Right lobe of liver (tissue), 6 donors: ENCODE results near the gene RPS6KA2. TPM values are rescaled to one million over a fixed set of nuclear protein-coding genes. Genes with fewer than 3 reads are reported as not detected.

Source experiments
- ATAC-seq, 4 donors: fragments of 200-7000 bp; cut with Tn5 transposase; one replicate each; pipeline ENCODE4 v1.9.1; 2020; ENCODE audit warnings: mild to moderate bottlenecking in 4 of 4, moderate library complexity in 4 of 4
- DNase-seq, 3 donors: peaks; one replicate each; pipeline ENCODE4 v3.0.0-alpha.2; 2020
- H3K27ac ChIP-seq, 3 donors: fragments of 200-600 bp; one replicate each; pipeline ENCODE4 v1.8.0; 2022
- H3K27me3 ChIP-seq, 2 donors: fragments of 200-600 bp; one replicate each; pipeline ENCODE4 v1.8.0; 2022
- H3K36me3 ChIP-seq, 4 donors: fragments of 200-600 bp; sonication (generic) in 1 of 4; one replicate each; pipeline versions ENCODE4 v1.5.1 to v1.8.0; 2017 to 2022; ENCODE audit warnings: control low read depth in 1 of 4
- H3K4me1 ChIP-seq, 4 donors: fragments of 200-600 bp; sonication (generic) in 1 of 4; one replicate each; pipeline versions ENCODE4 v1.5.1 to v1.8.0; 2017 to 2022; ENCODE audit warnings: control low read depth in 1 of 4
- H3K4me3 ChIP-seq, 3 donors: fragments of 200-600 bp; one replicate each; pipeline ENCODE4 v1.8.0; 2022
- H3K9me3 ChIP-seq, 4 donors: fragments of 200-600 bp; sonication (generic) in 1 of 4; one replicate each; pipeline versions ENCODE4 v1.5.1 to v1.8.0; 2017 to 2022; ENCODE audit warnings: control low read depth in 1 of 4
- POLR2A ChIP-seq: fragments of 450-650 bp; IDR thresholded peaks from one replicate; pipeline ENCODE4 v1.6.1; 2017; ENCODE audit warnings: antibody characterized with exemption, mild to moderate bottlenecking
- WGBS: methylation state at CpG from one replicate; pipeline ENCODE4 v1.1.6; 2018; ENCODE audit warnings: low coverage, low lambda C conversion rate; ENCODE audit not compliant: insufficient coverage; ENCODE audit errors: missing lambda C conversion rate; 5-methylcytosine and 5-hydroxymethylcytosine counted together
- intact Hi-C, 2 donors: fragments of 100-400 bp; cut with DNase I; formaldehyde crosslinking; loops; one replicate each; pipeline versions ENCODE4 v1.11.2 to v1.14.1; 2022
- total RNA-seq, 6 experiments: library from RNA; depleted of rRNA in 2 of 6; stranded (reverse); fragments of >200 nt in 2 of 6; fragmentation: NEBNext Ultra II Directional in 3 of 6; extraction: Animal tissue kit (Norgen Biotek cat#: 25700) in 3 of 6; gene quantifications; one replicate each; pipeline versions ENCODE4 v1.1.0 to v1.2.4, GENCODE V29; 2016 to 2023
- TF ChIP-seq, protein P1 (sequence below), 4 donors: fragments of 200-600 bp in 3 of 4; fragments of 450-650 bp in 1 of 4; IDR thresholded peaks; one replicate each; pipeline versions ENCODE4 v1.5.1 to v1.8.0; 2016 to 2022; ENCODE audit warnings: antibody characterized with exemption in 4 of 4, mild to moderate bottlenecking in 2 of 4
- donor health status: DM: no; HTN: yes; CAD: no.
- donor health status: DM: no; HTN: no; CAD: no.
- donor health status: DM: no; HTN: no; CAD: no.
- donor health status: DM: no; HTN: yes; CAD: no.
- donor health status: DM: no; HTN: yes; CAD: no.

RPS6KA2 gene
- total RNA-seq, 6 experiments from 2014 or later, result 6.4 to 18.1 (median 11.1) TPM

DNA sequence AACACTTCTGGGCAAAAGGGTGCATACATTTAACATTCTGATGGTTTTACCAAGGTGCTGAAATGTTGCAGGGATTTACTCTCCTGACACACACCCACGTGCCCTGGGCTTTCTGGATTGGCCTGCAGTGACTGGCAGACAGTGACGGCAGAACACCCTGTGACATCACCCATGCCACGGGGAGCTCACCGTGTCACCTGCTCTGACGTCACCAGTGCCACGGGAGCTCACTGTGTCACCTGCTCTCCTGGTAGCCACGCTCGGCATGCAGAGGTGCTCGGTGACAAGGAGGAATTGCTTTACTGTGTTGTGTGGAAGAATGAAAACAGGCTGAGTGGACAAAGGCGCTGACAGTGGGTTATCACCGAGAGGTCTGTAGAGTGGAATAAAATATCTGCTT, 139.9 kb downstream of the RPS6KA2 start:
- no peaks in the 10 kb centered on the region for H3K27me3 ChIP-seq
- WGBS, result 96% methylated on average over 11 of the region's 11 CpGs
- intact Hi-C loops, result no loop called here
- H3K36me3 ChIP-seq, result no peaks in the 10 kb centered on the region
- no peak overlapping the region for H3K27ac ChIP-seq
- H3K4me1 ChIP-seq, result no peaks in the 10 kb centered on the region
- DNase-seq (no peak), ATAC-seq (no peak)
- H3K4me3 ChIP-seq, result no peak overlapping the region
- TF ChIP-seq POLR2A, result no peak
- TF ChIP-seq, protein P1, sequence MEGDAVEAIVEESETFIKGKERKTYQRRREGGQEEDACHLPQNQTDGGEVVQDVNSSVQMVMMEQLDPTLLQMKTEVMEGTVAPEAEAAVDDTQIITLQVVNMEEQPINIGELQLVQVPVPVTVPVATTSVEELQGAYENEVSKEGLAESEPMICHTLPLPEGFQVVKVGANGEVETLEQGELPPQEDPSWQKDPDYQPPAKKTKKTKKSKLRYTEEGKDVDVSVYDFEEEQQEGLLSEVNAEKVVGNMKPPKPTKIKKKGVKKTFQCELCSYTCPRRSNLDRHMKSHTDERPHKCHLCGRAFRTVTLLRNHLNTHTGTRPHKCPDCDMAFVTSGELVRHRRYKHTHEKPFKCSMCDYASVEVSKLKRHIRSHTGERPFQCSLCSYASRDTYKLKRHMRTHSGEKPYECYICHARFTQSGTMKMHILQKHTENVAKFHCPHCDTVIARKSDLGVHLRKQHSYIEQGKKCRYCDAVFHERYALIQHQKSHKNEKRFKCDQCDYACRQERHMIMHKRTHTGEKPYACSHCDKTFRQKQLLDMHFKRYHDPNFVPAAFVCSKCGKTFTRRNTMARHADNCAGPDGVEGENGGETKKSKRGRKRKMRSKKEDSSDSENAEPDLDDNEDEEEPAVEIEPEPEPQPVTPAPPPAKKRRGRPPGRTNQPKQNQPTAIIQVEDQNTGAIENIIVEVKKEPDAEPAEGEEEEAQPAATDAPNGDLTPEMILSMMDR (IDR thresholded peaks at IDR 0.05), result no peak
- H3K9me3 ChIP-seq, result no peaks in the 10 kb centered on the region

DNA sequence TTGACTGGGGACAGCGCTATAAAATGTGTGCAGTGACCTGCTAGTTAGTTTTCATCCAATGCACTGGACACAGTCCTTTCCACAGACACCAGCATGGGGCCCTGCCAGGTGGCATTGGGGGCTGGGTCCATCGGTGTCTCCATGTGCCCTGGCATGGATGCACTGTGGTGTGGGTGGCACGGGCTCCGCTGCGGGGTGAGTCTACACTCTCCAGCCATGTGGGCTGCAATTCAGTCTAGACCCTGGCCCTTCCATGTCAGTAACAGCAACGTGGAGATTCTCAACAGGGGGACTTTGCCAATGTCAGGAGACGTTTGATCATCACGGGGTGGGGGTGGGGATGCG, 140.5 kb downstream of the RPS6KA2 start:
- Histone ChIP-seq H3K27me3 (no peaks in the 10 kb centered on the region), H3K36me3 (no peaks in the 10 kb centered on the region), H3K27ac (no peak overlapping the region), H3K4me3 (no peak overlapping the region), H3K9me3 (no peaks in the 10 kb centered on the region), H3K4me1 (no peaks in the 10 kb centered on the region)
- intact Hi-C loops, result no loop called here
- TF ChIP-seq POLR2A, result no peak
- TF ChIP-seq, protein P1 (IDR thresholded peaks at IDR 0.05), result no peak
- 90% methylated on average over 2 of the region's 9 CpGs for WGBS
- ATAC-seq (no peak), DNase-seq (no peak)

DNA sequence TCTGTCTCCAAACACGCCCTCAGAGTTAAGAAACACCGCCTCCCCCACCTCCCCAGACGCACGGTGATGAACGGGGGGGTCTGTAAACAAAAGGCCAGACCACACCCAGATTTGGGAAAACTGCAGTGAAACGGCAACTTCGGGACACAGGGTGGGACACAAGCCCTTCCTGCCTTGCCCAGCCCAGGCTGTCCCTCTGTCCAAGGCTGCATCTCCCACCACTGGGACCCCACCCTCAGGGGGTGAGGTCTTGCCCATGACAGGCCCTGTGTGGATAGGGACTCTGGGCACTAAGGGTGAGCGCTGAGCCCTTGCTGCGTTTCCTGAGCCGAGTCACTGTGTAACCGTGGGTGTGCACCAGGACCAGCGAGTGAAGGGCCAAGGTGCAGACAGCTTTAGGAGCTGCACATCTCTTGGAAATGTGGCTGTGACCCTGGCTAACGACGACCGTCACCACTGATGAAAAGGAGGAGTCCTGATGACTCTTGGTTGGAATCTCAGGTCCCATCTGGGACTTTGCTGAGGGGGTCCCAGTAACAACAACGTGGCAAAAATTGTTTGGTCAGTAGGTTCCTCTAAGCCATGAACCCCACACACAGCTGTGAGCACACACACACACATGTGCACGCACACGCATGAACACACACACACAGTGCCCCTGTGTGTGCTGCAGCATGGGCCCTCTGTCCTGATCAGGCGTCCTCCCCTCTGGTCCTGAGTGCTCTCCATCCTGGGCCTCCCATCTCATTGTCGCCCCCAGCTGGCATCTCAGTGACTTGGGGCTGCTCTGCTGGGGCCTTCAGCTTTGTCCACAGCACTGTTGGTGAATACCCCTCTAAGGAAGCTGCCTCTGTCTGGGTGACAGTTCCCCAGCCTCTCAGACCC, 141.2 kb downstream of the RPS6KA2 start:
- Histone ChIP-seq H3K27ac (no peak overlapping the region), H3K9me3 (no peaks in the 10 kb centered on the region), H3K4me3 (no peak overlapping the region), H3K27me3 (no peaks in the 10 kb centered on the region), H3K36me3 (no peaks in the 10 kb centered on the region), H3K4me1 (no peaks in the 10 kb centered on the region)
- intact Hi-C loops, result no loop called here
- ATAC-seq, result no peak
- DNase-seq, result peak in 1 of 3 donors; percentile 5
- TF ChIP-seq POLR2A, result no peak
- TF ChIP-seq, protein P1 (IDR thresholded peaks at IDR 0.05), result no peak
- 93% methylated on average over 10 of the region's 20 CpGs for WGBS

DNA sequence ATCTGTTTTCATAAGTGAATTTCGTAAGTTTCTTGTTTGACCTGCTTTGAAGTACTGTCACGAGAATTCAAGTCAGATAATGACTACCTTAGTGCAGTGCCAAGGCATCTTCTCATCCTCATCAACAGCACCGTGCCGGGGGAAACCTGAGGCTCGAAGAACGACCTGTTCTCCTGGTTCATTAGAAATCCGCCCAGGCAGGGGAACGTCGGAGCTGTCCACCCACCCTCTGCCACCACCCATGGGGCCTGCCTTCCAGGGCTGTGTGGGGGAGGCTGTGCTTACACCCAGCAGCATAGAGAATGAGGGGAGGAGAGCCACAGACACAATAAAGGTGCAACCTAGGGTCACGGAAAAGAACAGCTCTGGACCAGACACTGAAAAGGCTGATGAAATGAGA, 142.2 kb downstream of the RPS6KA2 start:
- Histone ChIP-seq H3K4me3 (no peak overlapping the region), H3K27ac (no peak overlapping the region), H3K27me3 (no peaks in the 10 kb centered on the region), H3K36me3 (no peaks in the 10 kb centered on the region), H3K9me3 (no peaks in the 10 kb centered on the region), H3K4me1 (no peaks in the 10 kb centered on the region)
- TF ChIP-seq, protein P1 (IDR thresholded peaks at IDR 0.05), result no peak
- TF ChIP-seq POLR2A, result no peak
- ATAC-seq (no peak), DNase-seq (peak in 1 of 3 donors; percentile 2)
- 87% methylated on average over 10 of the region's 10 CpGs for WGBS
- intact Hi-C loops, result no loop called here
